DMS 273 (cell line): Measurements from ENCODE around the gene ZNF80.

Experiments
- DNase-seq: peaks from one replicate; lab custom pipeline; 2025; ENCODE audit not compliant: unreplicated experiment; lab: John Stamatoyannopoulos, UW

The ZNF80 gene

GRCh38 chr3:114221165-114221880, 16.1 kb downstream of the ZNF80 start:
- no peak for DNase-seq

- no peak for DNase-seq
Measured at GRCh38 chr3:114219741-114220140, 17.6 kb downstream of the ZNF80 start.

GRCh38 chr3:114218578-114219185, 18.7 kb downstream of the ZNF80 start:
- DNase-seq, result no peak

GRCh38 chr3:114218006-114218405, 19.4 kb downstream of the ZNF80 start:
- no peak for DNase-seq

- no peak for DNase-seq
Measured at GRCh38 chr3:114217266-114217665, 20.1 kb downstream of the ZNF80 start.

- no peak for DNase-seq
Measured at GRCh38 chr3:114216186-114216970, 21.0 kb downstream of the ZNF80 start.

GRCh38 chr3:114214542-114215341, 22.6 kb downstream of the ZNF80 start:
- DNase-seq, result no peak

- DNase-seq, result no peak
Measured at GRCh38 chr3:114213627-114214541, 23.5 kb downstream of the ZNF80 start.

GRCh38 chr3:114213292-114213626, 24.1 kb downstream of the ZNF80 start:
- DNase-seq, result no peak

- DNase-seq, result no peak
Measured at GRCh38 chr3:114212646-114213045, 24.7 kb downstream of the ZNF80 start.

GRCh38 chr3:114207768-114208167, 29.6 kb downstream of the ZNF80 start:
- no peak for DNase-seq

- DNase-seq, result no peak
Measured at GRCh38 chr3:114206342-114206741, 31.0 kb downstream of the ZNF80 start.

GRCh38 chr3:114205541-114205940, 31.8 kb downstream of the ZNF80 start:
- DNase-seq, result no peak

- no peak for DNase-seq
Measured at GRCh38 chr3:114194750-114195149, 42.6 kb downstream of the ZNF80 start.

- DNase-seq, result no peak
Measured at GRCh38 chr3:114192136-114192535, 45.2 kb downstream of the ZNF80 start.

GRCh38 chr3:114186501-114186900, 50.9 kb downstream of the ZNF80 start:
- DNase-seq, result no peak
